Lung (tissue), 12 donors: ENCODE results near the gene RNF215. TPM values are rescaled to one million over a fixed set of nuclear protein-coding genes. Genes with fewer than 3 reads are reported as not detected.
A peak's percentile ranks its signal among the peaks of the same experiment; 100 is the strongest.

Source experiments
- ATAC-seq: fragments of 200-7000 bp; cut with Tn5 transposase; one replicate; pipeline ENCODE4 v1.9.1; 2020; ENCODE audit warnings: moderate number of reproducible peaks; ENCODE audit not compliant: insufficient read depth, low FRiP score
- DNase-seq, 3 donors: peaks; one replicate each; pipeline ENCODE4 v3.0.0-alpha.2; 2013 to 2017
- H3K27ac ChIP-seq, 2 donors: one replicate each; pipeline ENCODE4 v1.5.1; 2013; ENCODE audit warnings: mild to moderate bottlenecking in 2 of 2, moderate library complexity in 2 of 2, control low read depth in 1 of 2, inconsistent platforms in 1 of 2, low read depth in 1 of 2, low read length in 1 of 2
- H3K27me3 ChIP-seq, 3 donors: one replicate each; pipeline ENCODE4 v1.5.1; 2013; ENCODE audit warnings: low read length in 2 of 3; ENCODE audit not compliant: control insufficient read depth in 3 of 3, insufficient read depth in 3 of 3
- H3K36me3 ChIP-seq, 4 donors: one replicate each; pipeline ENCODE4 v1.5.1; 2013; ENCODE audit warnings: low read length in 4 of 4, mild to moderate bottlenecking in 1 of 4, moderate library complexity in 1 of 4; ENCODE audit not compliant: control insufficient read depth in 4 of 4, insufficient read depth in 4 of 4
- H3K4me1 ChIP-seq, 5 donors: one replicate each; pipeline ENCODE4 v1.5.1; 2013; ENCODE audit warnings: low read length in 5 of 5, mild to moderate bottlenecking in 2 of 5, moderate library complexity in 1 of 5; ENCODE audit not compliant: control insufficient read depth in 5 of 5, insufficient read depth in 5 of 5
- H3K4me3 ChIP-seq: one replicate; pipeline ENCODE4 v1.5.1; 2013; ENCODE audit warnings: mild to moderate bottlenecking, control low read depth, moderate library complexity
- H3K9ac ChIP-seq, 2 donors: one replicate each; pipeline ENCODE4 v1.5.1; 2013; ENCODE audit warnings: low read length in 2 of 2, control low read depth in 1 of 2; ENCODE audit not compliant: insufficient read depth in 1 of 2
- H3K9me3 ChIP-seq, 4 donors: one replicate each; pipeline ENCODE4 v1.5.1; 2013; ENCODE audit warnings: low read length in 3 of 4, mild to moderate bottlenecking in 1 of 4, moderate library complexity in 1 of 4; ENCODE audit not compliant: control insufficient read depth in 4 of 4, insufficient read depth in 3 of 4
- CTCF ChIP-seq: IDR thresholded peaks from 2 replicates; pipeline ENCODE4 v1.5.1; 2012; ENCODE audit warnings: mild to moderate bottlenecking; ENCODE audit errors: control extremely low read depth, extremely low read depth
- WGBS, 2 donors: extraction: QIAGEN DNeasy Blood & Tissue Kit; methylation state at CpG; one replicate each; pipeline ENCODE4 v1.1.7; 2013; 5-methylcytosine and 5-hydroxymethylcytosine counted together
- polyA plus RNA-seq, 2 donors: library from polyadenylated mRNA; stranded (reverse); fragments of 200-250 nt; gene quantifications; one replicate each; pipeline ENCODE4 v1.2.1, GENCODE V29; 2013
- total RNA-seq, 2 donors: library from RNA; depleted of rRNA in 1 of 2; stranded (reverse); fragments of >200 nt in 1 of 2; gene quantifications; one replicate each; pipeline ENCODE4 v1.2.1, GENCODE V29; 2014 to 2021
- donor health status: control.
- donor health status: control.
- donor health status: Bipolar disorder and iron deficiency.
- donor health status: healthy.
- donor health status: DM: yes; HTN: yes; CAD: no.

The RNF215 gene
- total and polyA plus RNA-seq, 4 donors = 8.5 to 19.7 (median 9.6) TPM

DNA sequence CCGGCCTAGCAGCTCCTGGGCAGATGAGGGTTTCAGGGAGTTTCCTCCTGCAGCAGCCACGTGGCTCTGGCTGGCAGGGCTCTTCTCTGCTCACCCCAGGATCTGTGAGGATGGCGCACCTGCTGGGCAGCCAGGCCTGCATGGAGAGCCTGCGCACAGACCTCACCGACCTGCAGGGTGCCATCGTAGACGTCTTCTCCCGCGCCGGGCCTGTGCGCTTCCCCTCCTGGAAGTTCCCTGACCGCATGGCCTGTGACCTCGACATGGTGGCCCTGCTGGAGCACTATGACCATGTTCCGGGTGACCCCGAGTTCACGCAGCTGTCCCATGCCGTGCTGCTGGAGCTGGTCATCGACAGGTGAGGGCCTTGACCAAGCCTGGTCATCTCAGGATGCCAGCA lies 21.3 kb downstream of the RNF215 start:
- Histone ChIP-seq H3K36me3 (peaks cover 0 to 3% (median 2%) of the 10 kb centered on the region in 4 donors), H3K9me3 (no peaks in the 10 kb centered on the region), H3K4me1 (no peaks in the 10 kb centered on the region), H3K27ac (no peak overlapping the region), H3K9ac (no peak overlapping the region), H3K27me3 (no peaks in the 10 kb centered on the region), H3K4me3 (no peak overlapping the region)
- TF ChIP-seq CTCF = no peak
- ATAC-seq (no peak), DNase-seq (no peak)
- whole genome bisulfite sequencing, 2 donors = 94 to 95% methylated on average over 18 of the region's 18 CpGs

DNA sequence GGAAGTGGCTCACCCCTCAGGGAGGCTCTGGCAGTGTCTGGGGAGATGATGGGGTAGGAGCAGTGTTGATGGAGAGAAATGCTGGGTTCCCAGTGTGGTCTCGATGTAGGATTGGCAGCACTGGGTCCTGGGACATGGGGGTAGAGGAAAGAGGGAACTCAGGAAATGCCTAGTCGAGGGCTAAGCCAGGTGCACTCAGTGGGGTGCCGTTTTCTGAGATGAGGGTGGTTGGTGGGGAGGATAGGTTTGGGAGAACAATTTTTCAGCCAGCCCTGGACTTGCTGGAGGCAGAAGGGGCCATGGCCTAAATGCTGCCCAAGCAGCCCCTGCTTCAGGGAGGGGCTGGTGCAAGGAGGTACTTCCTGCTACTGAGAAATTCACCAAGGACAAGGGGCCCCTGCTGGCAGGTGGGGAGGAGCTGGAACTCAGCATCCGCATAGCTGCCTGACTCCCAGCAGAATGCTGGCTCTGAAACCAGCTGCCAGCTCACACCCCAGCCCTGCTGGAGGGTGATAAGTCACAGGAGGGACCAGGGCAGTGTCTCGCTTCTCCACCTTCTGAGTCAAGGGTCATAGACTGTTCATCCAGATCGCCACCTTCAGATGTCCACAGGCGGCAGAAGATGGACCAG lies 24.4 kb downstream of the RNF215 start:
- H3K9me3 ChIP-seq = no peaks in the 10 kb centered on the region
- TF ChIP-seq CTCF = no peak
- no peak overlapping the region for H3K9ac ChIP-seq
- 79 to 82% methylated on average over 7 of the region's 7 CpGs for WGBS, 2 donors
- no peaks in the 10 kb centered on the region for H3K27me3 ChIP-seq
- peaks cover 0 to 2% (median 0%) of the 10 kb centered on the region in 5 donors for H3K4me1 ChIP-seq
- no peak overlapping the region for H3K27ac ChIP-seq
- no peak overlapping the region for H3K4me3 ChIP-seq
- ATAC-seq (no peak), DNase-seq (no peak)
- peaks cover 0 to 3% (median 2%) of the 10 kb centered on the region in 4 donors for H3K36me3 ChIP-seq

- H3K27me3 ChIP-seq = no peaks in the 10 kb centered on the region
- no peak overlapping the region for H3K27ac ChIP-seq
- peak overlapping the region in 1 of 2 donors; percentile 5 for H3K9ac ChIP-seq
- WGBS, 2 donors = 89% methylated on average over 10 of the region's 10 CpGs
- H3K36me3 ChIP-seq = peaks cover 0 to 3% (median 2%) of the 10 kb centered on the region in 4 donors
- no peak for TF ChIP-seq CTCF
- peaks cover 0 to 3% (median 2%) of the 10 kb centered on the region in 5 donors for H3K4me1 ChIP-seq
- no peak for ATAC-seq
- H3K4me3 ChIP-seq = no peak overlapping the region
- H3K9me3 ChIP-seq = no peaks in the 10 kb centered on the region
- no peak for DNase-seq
Observed at GRCh38 chr22:30361916-30362650, 25.1 kb downstream of the RNF215 start.
